Measurements from ENCODE around the gene MRGPRD.
"Not testable (repeated sequence)": the region's sequence is repeated elsewhere in the genome, so short reads cannot be mapped to it uniquely, and the experiment has no call there.

DNA sequence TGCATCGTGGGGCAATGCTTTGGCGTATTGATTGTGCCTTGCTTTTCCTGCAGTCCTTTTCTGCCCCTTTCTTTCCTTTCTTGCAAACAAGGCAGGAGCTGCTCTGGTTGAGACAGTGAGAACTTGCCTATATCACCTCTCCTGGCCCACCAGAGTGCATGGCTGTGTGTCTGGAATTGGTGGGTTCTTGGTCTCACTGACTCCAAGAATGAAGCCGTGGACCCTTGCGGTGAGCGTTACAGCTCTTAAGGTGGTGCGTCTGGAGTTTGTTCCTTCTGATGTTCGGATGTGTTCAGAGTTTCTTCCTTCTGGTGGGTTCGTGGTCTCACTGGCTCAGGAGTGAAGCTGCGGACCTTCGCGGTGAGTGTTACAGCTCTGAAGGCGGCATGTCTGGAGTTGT lies 7.1 kb downstream of the MRGPRD start:
- TF ChIP-seq, protein P1, sequence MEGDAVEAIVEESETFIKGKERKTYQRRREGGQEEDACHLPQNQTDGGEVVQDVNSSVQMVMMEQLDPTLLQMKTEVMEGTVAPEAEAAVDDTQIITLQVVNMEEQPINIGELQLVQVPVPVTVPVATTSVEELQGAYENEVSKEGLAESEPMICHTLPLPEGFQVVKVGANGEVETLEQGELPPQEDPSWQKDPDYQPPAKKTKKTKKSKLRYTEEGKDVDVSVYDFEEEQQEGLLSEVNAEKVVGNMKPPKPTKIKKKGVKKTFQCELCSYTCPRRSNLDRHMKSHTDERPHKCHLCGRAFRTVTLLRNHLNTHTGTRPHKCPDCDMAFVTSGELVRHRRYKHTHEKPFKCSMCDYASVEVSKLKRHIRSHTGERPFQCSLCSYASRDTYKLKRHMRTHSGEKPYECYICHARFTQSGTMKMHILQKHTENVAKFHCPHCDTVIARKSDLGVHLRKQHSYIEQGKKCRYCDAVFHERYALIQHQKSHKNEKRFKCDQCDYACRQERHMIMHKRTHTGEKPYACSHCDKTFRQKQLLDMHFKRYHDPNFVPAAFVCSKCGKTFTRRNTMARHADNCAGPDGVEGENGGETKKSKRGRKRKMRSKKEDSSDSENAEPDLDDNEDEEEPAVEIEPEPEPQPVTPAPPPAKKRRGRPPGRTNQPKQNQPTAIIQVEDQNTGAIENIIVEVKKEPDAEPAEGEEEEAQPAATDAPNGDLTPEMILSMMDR (IDR thresholded peaks at IDR 0.05; ENCODE audit: low read depth, low read length), result not testable (repeated sequence)
- TF ChIP-seq EZH2phosphoT487 (IDR thresholded peaks at IDR 0.05; ENCODE audit: low read depth), result not testable (repeated sequence)
